GM12873 (cell line): ENCODE data around the gene CRYGS.

Source experiments
- TF ChIP-seq, protein P1 (sequence below): IDR thresholded peaks from 2 replicates; pipeline ENCODE4 v1.5.1; 2012; ENCODE audit warnings: low read depth, mild to moderate bottlenecking, moderate library complexity, low read length, control low read depth; ENCODE audit not compliant: insufficient read depth; ENCODE audit errors: missing control alignments

The CRYGS gene

DNA sequence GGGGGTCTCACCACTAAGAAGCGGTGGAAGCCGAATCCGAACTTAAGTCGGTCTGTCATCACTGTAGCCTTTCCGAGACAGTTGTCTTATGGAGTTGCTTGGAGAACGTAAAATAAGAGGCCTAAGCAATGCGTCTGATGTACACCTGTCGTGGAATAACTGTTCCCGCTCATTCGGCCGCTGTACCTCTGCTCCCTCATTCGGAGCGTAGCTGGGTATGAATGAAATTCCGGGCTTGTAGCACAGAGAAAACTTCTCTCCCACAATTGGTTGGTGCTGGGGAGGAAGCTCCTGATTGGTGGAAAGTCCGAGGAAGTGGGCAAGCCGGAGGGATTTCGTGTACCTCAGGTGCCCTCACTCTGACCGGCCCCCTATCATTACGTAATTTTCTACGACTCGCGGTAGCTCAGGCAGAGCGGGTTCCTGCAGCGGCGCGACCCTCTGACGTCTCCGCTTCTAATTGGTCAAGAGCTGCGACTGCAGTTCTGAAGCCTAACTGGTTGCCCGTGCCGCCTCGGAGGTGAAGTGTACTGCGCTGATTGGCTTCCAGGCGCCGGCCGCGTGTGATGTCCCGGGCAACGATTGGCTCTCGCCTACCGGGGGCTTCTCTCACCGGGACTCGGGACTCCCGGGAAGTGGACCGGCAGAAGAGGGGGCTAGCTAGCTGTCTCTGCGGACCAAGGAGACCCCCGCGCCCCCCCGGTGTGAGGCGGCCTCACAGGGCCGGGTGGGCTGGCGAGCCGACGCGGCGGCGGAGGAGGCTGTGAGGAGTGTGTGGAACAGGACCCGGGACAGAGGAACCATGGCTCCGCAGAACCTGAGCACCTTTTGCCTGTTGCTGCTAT is 26.1 kb upstream of the CRYGS start, which contains the start of gene DNAJB11:
Gene DNAJB11 (plus strand): TSS at position 625 of the 845 bp plus-strand sequence. CDS start 178 bp downstream, at position 803.
- TF ChIP-seq, protein P1, sequence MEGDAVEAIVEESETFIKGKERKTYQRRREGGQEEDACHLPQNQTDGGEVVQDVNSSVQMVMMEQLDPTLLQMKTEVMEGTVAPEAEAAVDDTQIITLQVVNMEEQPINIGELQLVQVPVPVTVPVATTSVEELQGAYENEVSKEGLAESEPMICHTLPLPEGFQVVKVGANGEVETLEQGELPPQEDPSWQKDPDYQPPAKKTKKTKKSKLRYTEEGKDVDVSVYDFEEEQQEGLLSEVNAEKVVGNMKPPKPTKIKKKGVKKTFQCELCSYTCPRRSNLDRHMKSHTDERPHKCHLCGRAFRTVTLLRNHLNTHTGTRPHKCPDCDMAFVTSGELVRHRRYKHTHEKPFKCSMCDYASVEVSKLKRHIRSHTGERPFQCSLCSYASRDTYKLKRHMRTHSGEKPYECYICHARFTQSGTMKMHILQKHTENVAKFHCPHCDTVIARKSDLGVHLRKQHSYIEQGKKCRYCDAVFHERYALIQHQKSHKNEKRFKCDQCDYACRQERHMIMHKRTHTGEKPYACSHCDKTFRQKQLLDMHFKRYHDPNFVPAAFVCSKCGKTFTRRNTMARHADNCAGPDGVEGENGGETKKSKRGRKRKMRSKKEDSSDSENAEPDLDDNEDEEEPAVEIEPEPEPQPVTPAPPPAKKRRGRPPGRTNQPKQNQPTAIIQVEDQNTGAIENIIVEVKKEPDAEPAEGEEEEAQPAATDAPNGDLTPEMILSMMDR, result no peak

DNA sequence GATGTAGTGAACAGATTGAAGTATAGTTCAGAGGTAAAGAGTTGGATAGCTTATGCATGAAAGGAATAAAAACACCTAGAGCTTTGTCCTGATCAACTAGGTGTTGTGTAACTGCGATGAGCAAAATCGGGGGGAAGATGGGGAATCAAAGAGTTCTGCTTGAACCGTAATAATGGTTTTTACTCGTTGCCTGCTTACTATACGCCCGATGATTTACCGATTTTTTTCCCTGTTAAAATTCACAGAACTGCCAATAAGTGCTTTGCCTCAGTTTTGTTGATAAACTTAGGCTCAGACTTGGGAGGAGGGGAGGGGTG is 25.6 kb upstream of the CRYGS start:
- TF ChIP-seq, protein P1, result no peak

DNA sequence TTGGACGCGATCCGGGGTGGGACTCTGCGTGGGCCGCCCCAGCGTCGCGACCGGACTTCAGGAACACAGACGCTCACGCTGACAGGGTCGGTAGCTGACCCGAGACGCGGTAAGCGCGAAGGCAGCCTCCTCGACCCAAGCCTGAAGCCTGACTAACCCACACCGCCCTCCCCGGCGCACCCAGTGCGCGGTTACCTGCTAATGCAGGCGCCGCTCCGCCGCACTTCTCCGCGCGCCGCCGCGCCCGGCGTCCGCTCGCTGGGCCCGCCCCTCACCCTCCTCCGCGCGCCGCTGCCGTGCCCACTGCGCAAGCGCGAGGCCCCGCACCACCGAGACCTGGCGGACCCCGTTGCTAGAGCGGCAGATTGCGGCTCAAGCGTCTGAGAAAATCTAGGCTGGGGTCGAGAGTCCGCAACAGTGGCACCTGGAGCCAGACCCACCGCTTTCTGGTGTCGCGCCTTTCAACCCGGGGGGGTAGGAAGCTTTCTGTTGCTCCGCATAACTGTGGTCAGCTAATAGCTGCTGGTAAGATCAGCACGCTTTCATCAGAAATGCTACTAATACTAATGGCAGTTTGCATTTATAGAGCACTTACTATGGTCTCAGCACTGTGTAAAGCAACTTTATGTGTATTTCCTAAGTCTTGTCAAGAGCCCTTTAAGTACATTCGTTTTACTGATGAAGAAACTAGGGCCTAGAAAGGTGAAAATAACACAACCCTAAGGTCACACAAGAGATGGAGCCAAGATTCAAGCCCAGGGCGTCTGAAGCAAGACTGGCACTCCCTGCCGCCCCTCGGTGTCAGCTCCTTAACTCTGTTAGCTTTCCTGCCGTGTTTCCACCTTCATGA is 23.1 kb upstream of the CRYGS start, which contains the start of gene TBCCD1:
Gene TBCCD1 (minus strand): TSS at position 268 of the 850 bp plus-strand sequence. CDS start 3,010 bp downstream, outside the sequence.
- TF ChIP-seq, protein P1, result no peak

DNA sequence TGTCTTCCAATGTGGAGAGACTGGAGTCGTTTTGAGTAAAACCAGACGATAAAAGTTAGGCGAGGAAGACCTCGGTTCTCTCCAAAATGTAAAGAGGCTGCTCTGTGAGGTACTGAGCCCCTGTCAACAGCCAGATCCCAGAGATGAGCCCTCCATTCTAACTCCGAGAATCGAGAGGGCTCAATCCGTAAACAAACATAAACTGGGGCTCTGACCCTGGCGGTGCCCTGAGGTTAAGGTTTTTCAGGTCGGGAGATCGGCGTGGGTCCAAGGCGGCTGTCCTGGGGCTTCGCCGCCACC is 22.5 kb upstream of the CRYGS start:
- TF ChIP-seq, protein P1, result peak; percentile 5

DNA sequence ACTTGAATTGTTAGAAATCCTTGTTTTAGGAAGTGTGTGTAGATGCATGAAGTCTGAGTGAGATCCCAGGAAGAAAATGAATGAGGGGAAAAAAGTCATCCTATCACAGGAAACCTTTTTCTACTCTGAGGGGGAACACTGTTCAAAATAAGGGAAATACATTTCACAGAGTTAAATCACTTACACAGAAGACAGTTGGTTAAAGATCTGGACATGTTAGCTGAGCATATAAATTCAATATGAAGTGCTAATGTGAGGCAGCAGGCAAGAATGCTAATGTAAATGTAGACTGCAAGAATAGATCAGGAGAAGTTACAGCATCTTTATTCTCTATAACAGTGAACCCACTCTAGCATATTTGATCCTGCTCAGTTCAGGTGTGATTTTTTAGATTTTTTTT is 20.4 kb upstream of the CRYGS start:
- TF ChIP-seq, protein P1, result no peak

DNA sequence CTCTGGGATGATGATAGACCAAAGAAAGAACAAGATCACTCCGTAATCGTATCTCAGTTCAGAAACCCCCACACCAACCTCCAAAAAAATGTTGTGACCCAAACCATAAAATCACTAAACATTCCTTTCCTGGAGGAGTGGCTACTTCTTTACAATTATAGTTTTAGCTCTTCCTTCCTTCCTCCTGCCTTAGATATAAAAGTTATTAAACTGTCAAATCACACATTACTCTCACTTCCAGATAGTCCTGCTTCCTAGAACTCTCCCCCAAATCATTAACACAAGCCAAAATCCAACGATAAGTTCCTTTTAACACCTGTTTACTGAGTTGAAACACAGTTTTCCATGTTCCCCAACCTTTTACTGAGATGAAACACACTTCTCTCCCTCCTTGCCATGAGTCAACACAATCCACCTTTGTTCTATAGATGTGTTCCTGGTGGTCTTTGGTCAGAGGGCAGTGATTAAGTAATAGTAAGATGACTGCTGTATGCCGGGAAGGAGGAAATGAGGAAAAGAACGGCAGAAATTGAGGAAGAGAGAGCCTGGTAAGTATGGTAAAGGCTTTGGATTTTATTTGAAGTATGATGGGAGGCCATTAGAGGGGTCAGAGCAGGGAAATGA is 8.3 kb upstream of the CRYGS start:
- TF ChIP-seq, protein P1, result no peak

DNA sequence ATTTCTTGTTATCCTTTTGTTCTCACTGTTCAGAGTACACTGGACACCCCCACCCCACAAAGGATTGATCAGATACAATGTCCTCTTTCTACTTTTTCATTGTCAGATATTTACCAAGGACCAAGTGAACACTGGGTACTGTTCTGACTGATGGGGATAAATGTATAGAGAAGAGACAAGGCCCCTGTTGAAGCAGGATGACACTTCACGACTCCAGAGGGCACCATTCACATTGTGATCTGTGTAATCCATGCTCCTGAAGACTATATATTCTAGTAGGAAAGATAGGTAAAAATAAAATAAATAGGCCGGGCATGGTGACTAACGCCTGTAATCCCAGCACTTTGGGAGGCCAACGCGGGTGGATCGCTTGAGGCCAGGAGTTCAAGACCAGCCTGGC is 7.2 kb upstream of the CRYGS start:
- TF ChIP-seq, protein P1, result no peak
